HepG2 (cell line): ENCODE data around the gene CREB1. TPM values are rescaled to one million over a fixed set of nuclear protein-coding genes. Genes with fewer than 3 reads are reported as not detected.

ENCODE experiments used
- CC2D1A ChIP-seq: sonication (generic); formaldehyde crosslinking; IDR thresholded peaks from 2 replicates; pipeline ENCODE4 v1.8.1; 2023; ENCODE audit warnings: mild to moderate bottlenecking, missing genetic modification reagents
- FOXO4 ChIP-seq: sonication (generic); formaldehyde crosslinking; conservative IDR thresholded peaks from 2 replicates; pipeline ENCODE4 v1.8.1; 2023; ENCODE audit warnings: missing genetic modification reagents
- HDAC2 ChIP-seq: sonication (generic); formaldehyde crosslinking; IDR thresholded peaks from 2 replicates; pipeline ENCODE4 v1.4.0; 2020; ENCODE audit warnings: missing genetic modification reagents
- HIVEP1 ChIP-seq: sonication (generic); formaldehyde crosslinking; IDR thresholded peaks from 2 replicates; pipeline ENCODE4 v1.4.0; 2020; ENCODE audit warnings: mild to moderate bottlenecking, missing genetic modification reagents
- KIAA2018 ChIP-seq: sonication (generic); formaldehyde crosslinking; IDR thresholded peaks from 2 replicates; pipeline ENCODE4 v1.5.0; 2020; ENCODE audit warnings: mild to moderate bottlenecking, missing genetic modification reagents, borderline replicate concordance
- MEIS1 ChIP-seq: sonication (generic); formaldehyde crosslinking; IDR thresholded peaks from 2 replicates; pipeline ENCODE4 v1.9.0; 2021; ENCODE audit warnings: mild to moderate bottlenecking, missing genetic modification reagents, moderate library complexity, borderline replicate concordance
- PAWR ChIP-seq: sonication (generic); formaldehyde crosslinking; IDR thresholded peaks from 2 replicates; pipeline ENCODE4 v1.4.0; 2020; ENCODE audit warnings: missing genetic modification reagents, mild to moderate bottlenecking, borderline replicate concordance
- POLR2A ChIP-seq, 2 experiments: IDR thresholded peaks; 2 replicates each; pipeline ENCODE4 v1.6.1; 2011; ENCODE audit warnings: low read depth in 2 of 2, low read length in 2 of 2, mild to moderate bottlenecking in 1 of 2, moderate library complexity in 1 of 2; ENCODE audit not compliant: insufficient read depth in 1 of 2
- TCF12 ChIP-seq, 2 experiments: fragments of 450-650 bp in 1 of 2; sonication (generic) in 1 of 2; formaldehyde crosslinking in 1 of 2; IDR thresholded peaks; 2 replicates each; pipeline versions ENCODE4 v1.6.1 to v1.8.0; 2017 to 2022; ENCODE audit warnings: antibody characterized with exemption in 1 of 2, mild to moderate bottlenecking in 1 of 2, missing genetic modification reagents in 1 of 2, moderate library complexity in 1 of 2
- THRA ChIP-seq: sonication (generic); formaldehyde crosslinking; IDR thresholded peaks from 2 replicates; pipeline ENCODE4 v1.4.0; 2020; ENCODE audit warnings: missing genetic modification reagents, borderline replicate concordance
- ZC3H4 ChIP-seq: sonication (generic); formaldehyde crosslinking; IDR thresholded peaks from 2 replicates; pipeline ENCODE4 v1.4.0; 2020; ENCODE audit warnings: missing genetic modification reagents, borderline replicate concordance
- ZNF205 ChIP-seq: IDR thresholded peaks from 2 replicates; pipeline ENCODE4 v1.6.1; 2018; ENCODE audit warnings: missing biosample characterization, missing genetic modification reagents
- ZNF607 ChIP-seq: sonication (generic); formaldehyde crosslinking; IDR thresholded peaks from 2 replicates; pipeline ENCODE4 v1.5.1; 2020; ENCODE audit warnings: missing genetic modification reagents, mild to moderate bottlenecking, borderline replicate concordance
- ZNF720 ChIP-seq: sonication (generic); formaldehyde crosslinking; IDR thresholded peaks from 2 replicates; pipeline ENCODE4 v1.4.0; 2020; ENCODE audit warnings: missing genetic modification reagents
- ZNF770 ChIP-seq: sonication (generic); formaldehyde crosslinking; IDR thresholded peaks from 2 replicates; pipeline ENCODE4 v1.5.0; 2020; ENCODE audit warnings: mild to moderate bottlenecking, missing genetic modification reagents
- polyA plus RNA-seq, 8 experiments: library from polyadenylated mRNA; depleted of rRNA in 3 of 8; stranded (reverse) in 7 of 8; unstranded in 1 of 8; fragments of >200 nt; fragmentation: Illumina TruSeq in 4 of 8; extraction: Trizol in 4 of 8; gene quantifications; 2 replicates each; pipeline versions ENCODE4 v1.2.1 to v1.2.3, GENCODE V29; 2011 to 2016; ENCODE audit warnings: low read depth in 4 of 8, missing spikeins in 1 of 8, mixed read lengths in 1 of 8; ENCODE audit not compliant: insufficient read depth in 1 of 8
- total RNA-seq, 5 experiments: library from RNA; depleted of rRNA; stranded (reverse); fragments of >200 nt; fragmentation: Illumina TruSeq; extraction: Trizol; gene quantifications; 2 replicates each; pipeline ENCODE4 v1.2.3, GENCODE V29; 2016; ENCODE audit warnings: low read depth in 1 of 5

The CREB1 gene
- total and polyA plus RNA-seq, 2 of the 13 experiments (the other 11 are each of a cell fraction or from before 2014, with no cell fraction given) = 51.8 to 51.9 TPM

- TF ChIP-seq MEIS1 (CRISPR knock-in tag) = no peak
- TF ChIP-seq THRA (CRISPR knock-in tag) = no peak
- TF ChIP-seq FOXO4 = no peak
- TF ChIP-seq HIVEP1 (CRISPR knock-in tag) = no peak
- TF ChIP-seq ZNF205 (CRISPR knock-in tag) = 0 out of 2 replicates have a peak, but pooled peaks have one; percentile 6
- peak in 1 of 2 experiments; percentile 42; a peak in 1 of 4 replicates for TF ChIP-seq POLR2A (IDR thresholded peaks at IDR 0.05; ENCODE audit: insufficient read depth in 1 of 2, low read depth in 2 of 2, low read length in 2 of 2)
- TF ChIP-seq HDAC2 (CRISPR knock-in tag) = peak; percentile 16; the same call in 1 of the 2 replicates
- TF ChIP-seq PAWR (CRISPR knock-in tag) = no peak
- TF ChIP-seq ZNF770 (CRISPR knock-in tag) = no peak
- no peak for TF ChIP-seq TCF12 (IDR thresholded peaks at IDR 0.05)
- TF ChIP-seq TCF12 (CRISPR knock-in tag; IDR thresholded peaks at IDR 0.05) = no peak
- TF ChIP-seq ZNF720 (CRISPR knock-in tag) = no peak
- TF ChIP-seq ZNF607 (CRISPR knock-in tag) = no peak
- TF ChIP-seq CC2D1A (CRISPR knock-in tag) = no peak
- TF ChIP-seq KIAA2018 = no peak
- no peak for TF ChIP-seq ZC3H4 (CRISPR knock-in tag)
These were observed 634 bp downstream of the CREB1 start (continued) for GRCh38 chr2:207530160-207531031.
